CD4-positive, alpha-beta T cell treated with Interleukin-4 for 1 hour (primary cell): ENCODE data around the gene CRYBG1.
"Not testable (repeated sequence)": the region's sequence is repeated elsewhere in the genome, so short reads cannot be mapped to it uniquely, and the experiment has no call there.

ENCODE experiments used
- DNase-seq, 2 donors: peaks; one replicate each; pipeline ENCODE4 v3.0.0-alpha.2; 2020 to 2022

CRYBG1 gene

GRCh38 chr6:106556368-106556960 lies 195.9 kb downstream of the CRYBG1 start:
- peak in 1 of 2 donors; percentile 61 for DNase-seq

GRCh38 chr6:106557837-106558236 lies 197.3 kb downstream of the CRYBG1 start:
- no peak for DNase-seq

- no peak for DNase-seq
Measured at GRCh38 chr6:106558364-106558763, 197.8 kb downstream of the CRYBG1 start.

- DNase-seq = not testable (repeated sequence)
Measured at GRCh38 chr6:106559659-106560058, 199.1 kb downstream of the CRYBG1 start.

- no peak for DNase-seq
Measured at GRCh38 chr6:106560996-106561685, 200.6 kb downstream of the CRYBG1 start.

GRCh38 chr6:106561686-106562405 lies 201.3 kb downstream of the CRYBG1 start:
- DNase-seq = no peak

GRCh38 chr6:106563614-106564013 lies 203.1 kb downstream of the CRYBG1 start:
- DNase-seq = no peak

GRCh38 chr6:106564476-106564875 lies 204.0 kb downstream of the CRYBG1 start:
- no peak for DNase-seq

GRCh38 chr6:106568530-106568929 lies 208.0 kb downstream of the CRYBG1 start:
- DNase-seq = no peak

- no peak for DNase-seq
Measured at GRCh38 chr6:106569428-106569827, 208.9 kb downstream of the CRYBG1 start.

- no peak for DNase-seq
Measured at GRCh38 chr6:106572436-106572835, 211.9 kb downstream of the CRYBG1 start.

- DNase-seq = no peak
Measured at GRCh38 chr6:106572875-106573585, 212.5 kb downstream of the CRYBG1 start.

- no peak for DNase-seq
Measured at GRCh38 chr6:106574741-106575458, 214.4 kb downstream of the CRYBG1 start.

- DNase-seq = no peak
Measured at GRCh38 chr6:106579281-106579680, 218.8 kb downstream of the CRYBG1 start.

- DNase-seq = no peak
Measured at GRCh38 chr6:106581468-106581867, 221.0 kb downstream of the CRYBG1 start.

GRCh38 chr6:106586815-106587415 lies 226.4 kb downstream of the CRYBG1 start:
- DNase-seq = no peak

GRCh38 chr6:106588937-106589336 lies 228.4 kb downstream of the CRYBG1 start:
- DNase-seq = not testable (repeated sequence)

- DNase-seq = no peak
Measured at GRCh38 chr6:106591111-106591825, 230.8 kb downstream of the CRYBG1 start.

- DNase-seq = no peak
Measured at GRCh38 chr6:106599440-106599839, 238.9 kb downstream of the CRYBG1 start.

GRCh38 chr6:106600329-106600728 lies 239.8 kb downstream of the CRYBG1 start:
- DNase-seq = no peak

GRCh38 chr6:106608080-106608668 lies 247.7 kb downstream of the CRYBG1 start:
- peak; percentile 22 to 65 for DNase-seq
